NCI-H748 treated with DMSO at 0.1 percent for 48 hours (cell line): ENCODE data around the gene RNF207.

ENCODE experiments used
- DNase-seq: peaks from one replicate; lab custom pipeline; 2025; lab: John Stamatoyannopoulos, UW

RNF207 gene

GRCh38 chr1:6234502-6235295 is 28.8 kb downstream of the RNF207 start:
- no peak for DNase-seq

- no peak for DNase-seq
These were observed 29.4 kb downstream of the RNF207 start for GRCh38 chr1:6235296-6235677.

GRCh38 chr1:6237093-6237492 is 31.2 kb downstream of the RNF207 start:
- no peak for DNase-seq

- DNase-seq: no peak
These were observed 33.4 kb downstream of the RNF207 start for GRCh38 chr1:6239213-6239752.

- peak; percentile 59 for DNase-seq
These were observed 34.2 kb downstream of the RNF207 start for GRCh38 chr1:6239950-6240768.

- DNase-seq: no peak
These were observed 35.4 kb downstream of the RNF207 start for GRCh38 chr1:6241107-6241886.

GRCh38 chr1:6241887-6242740 is 36.2 kb downstream of the RNF207 start:
- no peak for DNase-seq

GRCh38 chr1:6243053-6243834 is 37.3 kb downstream of the RNF207 start:
- no peak for DNase-seq

GRCh38 chr1:6243993-6244392 is 38.1 kb downstream of the RNF207 start, which contains the start of gene HES3:
Gene HES3 (plus strand): TSS chr1:6244179. CDS start chr1:6244366, 187 bp downstream.
- DNase-seq: no peak

- no peak for DNase-seq
These were observed 38.6 kb downstream of the RNF207 start for GRCh38 chr1:6244401-6245049.

- DNase-seq: peak; percentile 34
These were observed 39.4 kb downstream of the RNF207 start for GRCh38 chr1:6245086-6245868.

GRCh38 chr1:6245869-6246496 is 40.1 kb downstream of the RNF207 start:
- peak; percentile 19 for DNase-seq

- peak; percentile 26 for DNase-seq
These were observed 40.9 kb downstream of the RNF207 start for GRCh38 chr1:6246497-6247467.

GRCh38 chr1:6247651-6248050 is 41.7 kb downstream of the RNF207 start:
- DNase-seq: no peak

- no peak for DNase-seq
These were observed 42.4 kb downstream of the RNF207 start for GRCh38 chr1:6248161-6248776.

GRCh38 chr1:6248932-6249738 is 43.2 kb downstream of the RNF207 start:
- DNase-seq: no peak
